ENCODE results near the gene C13orf46. TPM values are rescaled to one million over a fixed set of nuclear protein-coding genes. Genes with fewer than 3 reads are reported as not detected.

Gene C13orf46
- total RNA-seq, 1 donor from 2014 or later = 0.61 TPM

DNA sequence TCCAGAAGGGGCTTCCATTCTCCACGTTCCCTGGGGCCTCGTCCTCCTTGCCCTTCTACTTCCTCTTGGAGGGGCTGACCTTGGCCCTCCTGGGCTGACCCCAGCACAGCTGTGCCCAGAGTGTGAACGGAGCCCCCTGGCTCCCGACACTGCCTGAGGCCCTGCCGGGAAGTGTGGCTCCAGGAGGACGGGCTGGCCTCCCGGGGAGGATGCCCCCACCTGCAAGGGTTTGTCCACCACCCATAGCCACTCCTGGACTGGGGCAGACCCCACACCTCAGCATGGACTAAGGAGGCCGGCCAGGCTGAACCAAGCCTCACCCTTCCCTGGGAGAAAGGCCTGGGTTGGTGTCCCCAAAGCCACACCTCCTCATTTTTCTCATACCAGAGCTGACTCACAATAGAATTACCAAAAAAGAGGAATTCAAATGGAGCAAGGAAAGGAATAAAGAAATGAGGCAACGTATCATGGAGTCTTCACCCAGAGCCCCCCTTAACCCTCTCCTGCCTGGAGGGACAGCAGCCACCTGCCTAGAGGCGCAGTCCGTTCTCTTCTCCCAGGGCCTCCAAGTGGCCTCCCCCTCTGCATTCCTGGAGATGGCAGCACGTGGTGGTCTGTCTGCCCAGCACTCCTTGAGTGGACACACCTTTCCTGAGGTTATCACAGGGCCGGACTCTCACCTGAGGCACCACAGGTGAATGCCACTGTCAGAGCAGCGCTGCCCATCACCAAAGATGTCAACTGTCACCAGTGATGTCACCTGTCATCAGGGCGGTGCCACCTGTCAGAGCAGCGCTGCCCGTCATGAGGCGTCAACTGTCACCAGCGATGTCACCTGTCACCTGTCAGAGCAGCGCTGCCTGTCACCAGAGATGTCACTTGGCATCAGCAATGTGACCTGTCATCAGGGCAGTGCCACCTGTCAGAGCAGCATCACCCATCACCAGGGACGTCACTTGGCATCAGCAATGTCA, 3.1 kb upstream of the C13orf46 start:
- H3K27me3 Mint-ChIP-seq = no peaks in the 10 kb centered on the region
- H3K36me3 Mint-ChIP-seq (ENCODE audit: low read depth) = peaks cover 45% of the 10 kb centered on the region
- no peak overlapping the region for H3K4me3 Mint-ChIP-seq
- H3K9me3 Mint-ChIP-seq = no peaks in the 10 kb centered on the region
- intact Hi-C loops (cut with micrococcal nuclease) = no loop called here
- H3K4me1 Mint-ChIP-seq = peaks cover 1% of the 10 kb centered on the region
- no peak overlapping the region for H3K27ac Mint-ChIP-seq
- no peak for DNase-seq

DNA sequence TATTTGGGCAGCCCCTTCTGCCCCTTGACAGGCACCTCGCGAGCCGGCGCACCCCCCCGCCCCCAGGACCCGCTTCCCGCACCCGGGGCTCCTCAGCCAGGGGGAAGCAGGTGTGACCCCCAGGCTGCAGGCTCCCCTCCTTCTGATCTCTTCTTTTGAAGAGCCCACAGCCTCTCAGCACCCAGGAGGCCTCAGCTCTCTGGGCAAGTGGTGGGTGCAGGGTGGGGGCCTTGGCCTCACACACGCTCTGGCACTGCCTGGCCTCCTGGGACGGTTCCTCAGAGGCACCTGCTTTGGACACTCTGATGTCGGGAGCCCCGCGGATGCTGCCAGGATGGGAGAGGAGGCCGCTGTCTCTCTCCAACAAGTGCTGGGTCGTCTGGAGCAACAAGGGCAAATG, 1.5 kb upstream of the C13orf46 start:
- Mint-ChIP-seq H3K27ac (no peak overlapping the region), H3K4me1 (peaks cover 1% of the 10 kb centered on the region), H3K27me3 (no peaks in the 10 kb centered on the region), H3K36me3 (ENCODE audit: low read depth) (peaks cover 31% of the 10 kb centered on the region), H3K4me3 (no peak overlapping the region), H3K9me3 (no peaks in the 10 kb centered on the region)
- intact Hi-C loops (cut with micrococcal nuclease) = no loop called here
- DNase-seq = no peak

DNA sequence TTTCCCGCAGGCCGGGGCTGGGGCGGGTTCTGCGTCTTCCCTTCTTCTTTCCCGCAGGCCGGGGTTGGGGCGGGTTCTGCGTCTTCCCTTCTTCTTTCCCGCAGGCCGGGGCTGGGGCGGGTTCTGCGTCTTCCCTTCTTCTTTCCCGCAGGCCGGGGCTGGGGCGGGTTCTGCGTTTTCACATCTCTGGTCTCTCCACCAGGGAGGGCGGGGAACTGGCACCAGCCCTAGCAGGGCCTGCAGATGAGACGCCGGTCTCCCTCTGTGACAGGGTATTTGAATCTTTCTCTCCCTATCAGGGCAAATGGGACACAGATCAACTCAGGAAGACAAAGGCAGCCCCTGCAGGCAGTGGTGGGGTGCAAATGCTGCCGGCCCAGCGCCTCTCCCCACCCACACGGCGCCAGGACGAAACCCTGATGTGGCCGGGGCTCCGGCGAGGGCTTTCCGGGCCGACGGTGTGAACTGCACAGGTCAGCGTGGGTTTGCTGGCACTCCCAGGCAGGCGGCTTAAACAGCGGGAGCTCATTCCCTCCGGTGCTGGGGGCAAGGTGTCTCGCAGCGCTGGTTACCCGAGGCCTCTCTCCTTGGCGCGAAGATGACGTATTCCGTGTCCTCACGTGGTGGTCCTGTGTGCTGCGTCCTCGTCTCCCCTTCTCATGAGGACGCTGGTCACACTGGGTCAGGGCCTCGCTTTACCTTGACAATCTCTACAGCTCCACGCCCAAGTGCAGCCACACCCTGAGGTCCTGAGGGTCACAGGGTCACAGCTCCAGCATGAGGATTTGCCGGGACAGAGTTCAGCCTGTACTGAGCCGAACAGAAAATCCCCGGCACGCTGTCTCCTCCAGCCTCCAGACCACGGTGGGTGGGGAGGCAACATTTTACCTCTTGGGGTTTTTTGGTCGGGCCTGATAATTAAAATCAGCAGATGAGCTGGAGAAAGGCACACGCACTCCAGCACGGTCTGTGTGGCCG, 717 bp upstream of the C13orf46 start:
- Mint-ChIP-seq H3K36me3 (ENCODE audit: low read depth) (peaks cover 23% of the 10 kb centered on the region), H3K4me3 (no peak overlapping the region), H3K27me3 (no peaks in the 10 kb centered on the region), H3K9me3 (no peaks in the 10 kb centered on the region), H3K4me1 (peaks cover 1% of the 10 kb centered on the region), H3K27ac (no peak overlapping the region)
- intact Hi-C loops (cut with micrococcal nuclease) = no loop called here
- no peak for DNase-seq

DNA sequence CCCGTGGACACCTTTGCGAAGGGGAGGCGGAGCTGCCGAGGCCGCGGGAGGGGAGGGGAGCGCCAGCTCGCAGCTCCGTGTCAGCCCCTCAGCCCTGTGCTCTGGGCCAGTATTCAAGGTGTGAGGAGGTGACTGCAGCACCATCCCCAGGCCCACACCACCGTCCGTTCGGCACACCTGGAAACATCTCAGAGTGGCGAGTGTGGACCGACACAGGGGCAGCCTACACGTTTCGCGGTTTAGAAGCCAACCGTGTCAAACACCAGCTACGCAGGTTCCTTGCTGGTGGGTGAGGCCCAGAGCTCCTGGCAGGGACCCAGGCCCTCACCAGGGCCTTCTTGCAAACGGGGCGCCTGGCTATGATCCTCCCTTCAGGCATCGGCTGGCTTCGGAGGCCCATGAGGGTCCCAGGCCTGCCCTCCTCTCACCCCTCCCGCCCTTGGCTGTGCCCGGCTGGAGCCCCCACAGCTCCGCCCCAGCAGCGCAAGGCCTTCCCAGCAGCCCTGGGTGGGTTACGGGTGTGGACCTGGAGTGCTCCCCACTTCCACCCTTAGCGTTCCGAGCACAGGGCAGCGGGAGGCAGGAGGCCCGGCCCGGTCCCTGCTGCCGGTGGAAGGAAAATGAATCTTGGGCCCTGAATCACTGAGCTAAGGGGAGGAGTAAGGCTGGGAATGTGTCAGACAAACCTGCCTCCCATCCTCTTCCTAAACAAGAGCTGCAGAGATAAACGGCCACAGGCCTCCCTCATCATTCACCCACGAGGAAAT, 1.2 kb downstream of the C13orf46 start:
- no peak for DNase-seq
- Mint-ChIP-seq H3K4me1 (peaks cover 1% of the 10 kb centered on the region), H3K27me3 (no peaks in the 10 kb centered on the region), H3K9me3 (no peaks in the 10 kb centered on the region), H3K36me3 (ENCODE audit: low read depth) (peaks cover 19% of the 10 kb centered on the region), H3K4me3 (no peak overlapping the region), H3K27ac (no peak overlapping the region)
- intact Hi-C loops (cut with micrococcal nuclease) = no loop called here

DNA sequence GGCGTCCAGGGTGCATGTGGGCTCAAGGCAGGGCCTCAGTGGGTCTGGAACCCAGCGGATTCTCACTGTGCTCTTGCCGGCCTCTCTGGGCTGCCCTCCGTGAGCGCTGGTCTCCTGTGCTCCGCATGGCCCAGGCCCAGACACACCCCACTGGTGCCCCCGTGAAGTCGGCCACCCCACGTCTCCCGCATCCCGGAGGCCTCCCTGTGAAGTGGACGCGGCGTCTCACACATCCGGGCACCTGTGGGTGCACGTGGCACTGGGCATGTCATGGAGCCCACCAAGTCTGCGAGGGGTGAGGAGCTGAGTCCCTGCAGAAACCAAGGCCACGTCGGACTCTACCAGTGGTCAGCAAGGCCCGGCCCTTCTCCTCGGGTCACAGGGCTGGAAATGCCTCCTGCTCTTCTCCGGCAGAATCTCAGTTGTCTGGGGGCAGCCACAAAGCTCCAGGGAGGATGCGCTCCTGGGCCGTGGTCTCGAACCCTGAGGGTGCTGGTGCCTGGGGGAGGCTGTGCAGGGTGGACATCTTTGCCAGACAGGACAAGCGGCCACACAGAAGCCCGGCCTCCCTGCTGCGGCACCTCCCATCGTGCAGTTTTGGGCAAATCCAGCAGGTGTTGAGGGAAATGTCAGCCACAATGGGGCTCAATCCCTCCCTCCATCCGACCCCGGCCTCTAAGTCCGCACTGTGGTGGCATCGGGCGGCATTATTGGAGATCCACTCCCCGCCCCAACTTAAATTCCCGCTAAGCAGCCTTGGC, 2.2 kb downstream of the C13orf46 start:
- no peak overlapping the region for H3K4me3 Mint-ChIP-seq
- H3K4me1 Mint-ChIP-seq = peaks cover 1% of the 10 kb centered on the region
- intact Hi-C loops (cut with micrococcal nuclease) = no loop called here
- peaks cover 15% of the 10 kb centered on the region for H3K36me3 Mint-ChIP-seq (ENCODE audit: low read depth)
- no peaks in the 10 kb centered on the region for H3K9me3 Mint-ChIP-seq
- no peak overlapping the region for H3K27ac Mint-ChIP-seq
- H3K27me3 Mint-ChIP-seq = no peaks in the 10 kb centered on the region
- no peak for DNase-seq

DNA sequence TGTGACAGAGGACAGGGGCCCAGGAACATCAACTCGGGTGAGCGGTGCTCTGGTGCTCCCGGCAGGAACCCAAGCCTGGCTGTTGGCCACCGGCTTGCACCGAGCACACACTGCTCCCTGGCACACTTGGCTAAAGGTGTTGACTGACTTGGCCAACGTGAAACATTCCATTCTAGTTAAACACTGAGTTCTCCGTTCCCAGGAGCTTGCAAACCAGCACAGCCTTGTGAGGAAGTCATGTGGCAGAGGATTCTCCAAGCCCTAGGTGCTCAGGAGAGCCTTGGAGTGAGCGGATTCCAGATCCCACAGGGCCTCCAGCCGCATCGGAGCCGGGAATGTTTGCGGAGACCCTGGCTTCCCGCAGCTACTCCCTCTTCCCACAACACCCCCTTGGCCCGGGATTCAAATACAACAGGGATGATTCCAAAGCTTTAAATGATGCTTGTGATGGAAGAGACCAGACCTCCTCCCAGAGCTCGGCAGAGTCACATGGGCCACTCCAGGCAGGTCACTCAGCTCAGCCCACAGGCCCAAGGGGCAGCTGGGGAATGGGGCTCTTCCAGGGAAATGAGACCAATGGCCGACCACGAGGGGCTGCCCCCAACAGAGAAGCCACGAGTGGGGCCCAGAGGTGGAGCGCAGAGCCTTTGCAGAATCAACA, 2.9 kb downstream of the C13orf46 start:
- Mint-ChIP-seq H3K27ac (no peak overlapping the region), H3K4me3 (no peak overlapping the region), H3K4me1 (peaks cover 1% of the 10 kb centered on the region), H3K27me3 (no peaks in the 10 kb centered on the region), H3K9me3 (no peaks in the 10 kb centered on the region), H3K36me3 (ENCODE audit: low read depth) (peaks cover 13% of the 10 kb centered on the region)
- intact Hi-C loops (cut with micrococcal nuclease) = no loop called here
- no peak for DNase-seq

DNA sequence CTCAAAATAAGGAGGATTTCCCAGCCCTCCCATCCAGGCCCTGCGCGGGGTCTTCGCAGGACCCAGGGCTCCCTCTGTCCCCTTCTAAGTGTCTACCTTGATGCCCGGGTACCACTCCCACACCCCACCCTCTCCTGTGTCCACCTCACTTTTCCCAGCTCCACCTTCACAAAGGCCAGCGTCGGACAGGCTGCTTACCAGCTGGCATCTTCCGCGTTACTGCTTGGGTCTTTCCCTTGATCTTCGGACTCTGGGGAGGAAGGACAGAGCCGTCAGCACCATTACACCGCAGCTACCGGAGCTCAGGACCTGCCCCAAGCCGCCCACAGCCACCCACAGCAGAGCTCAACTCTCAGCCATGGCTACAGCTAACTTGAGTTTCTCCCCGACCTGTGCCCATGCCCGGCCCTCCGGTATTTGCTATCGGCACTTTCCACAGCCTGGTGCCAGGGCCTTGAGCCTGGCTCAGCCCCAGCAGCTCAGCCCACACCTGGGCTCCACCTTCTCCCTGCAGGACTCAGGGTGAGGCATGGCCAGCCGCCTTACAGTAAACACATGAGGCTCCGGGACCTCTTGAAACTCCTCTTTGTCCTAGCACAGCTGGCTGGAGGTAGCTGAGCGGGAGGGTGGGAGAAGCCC, 3.8 kb downstream of the C13orf46 start:
- intact Hi-C loops (cut with micrococcal nuclease) = no loop called here
- no peaks in the 10 kb centered on the region for H3K9me3 Mint-ChIP-seq
- peaks cover 10% of the 10 kb centered on the region for H3K36me3 Mint-ChIP-seq (ENCODE audit: low read depth)
- no peak for DNase-seq
- no peak overlapping the region for H3K27ac Mint-ChIP-seq
- H3K4me1 Mint-ChIP-seq = no peaks in the 10 kb centered on the region
- no peak overlapping the region for H3K4me3 Mint-ChIP-seq
- H3K27me3 Mint-ChIP-seq = no peaks in the 10 kb centered on the region

DNA sequence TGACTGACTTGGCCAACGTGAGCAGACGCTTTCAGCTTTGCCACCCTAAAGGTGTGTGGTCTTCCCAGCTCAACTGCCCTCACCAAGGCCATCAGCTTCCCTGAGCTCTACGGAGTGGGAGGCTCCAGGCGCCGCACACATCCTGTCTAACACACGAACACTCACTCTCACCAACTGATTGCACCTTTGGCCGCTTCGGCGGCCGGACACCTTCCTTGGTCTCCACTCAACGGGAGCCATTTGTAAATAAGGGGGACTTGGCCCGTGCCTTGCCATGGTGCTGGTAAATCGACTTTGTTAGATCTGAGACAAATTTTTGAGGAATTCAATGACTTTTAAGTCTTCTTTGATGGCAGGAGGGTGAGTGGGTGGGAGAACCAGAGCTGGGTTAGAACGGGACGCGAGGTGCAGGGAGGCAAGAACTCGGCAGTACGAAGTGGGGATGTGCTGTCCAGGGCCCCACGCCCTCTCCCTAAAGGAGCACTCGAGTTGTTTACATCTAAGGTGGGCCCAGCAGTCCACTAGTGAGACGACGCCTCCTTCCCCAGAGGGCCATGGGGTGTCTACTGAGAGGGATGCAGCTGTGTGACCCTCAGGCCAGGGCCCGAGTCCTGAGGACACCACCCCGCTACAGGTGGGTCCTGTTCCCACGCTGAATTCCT, 4.4 kb downstream of the C13orf46 start:
- H3K4me1 Mint-ChIP-seq = no peaks in the 10 kb centered on the region
- no peaks in the 10 kb centered on the region for H3K27me3 Mint-ChIP-seq
- DNase-seq = no peak
- peaks cover 10% of the 10 kb centered on the region for H3K36me3 Mint-ChIP-seq (ENCODE audit: low read depth)
- H3K9me3 Mint-ChIP-seq = no peaks in the 10 kb centered on the region
- no peak overlapping the region for H3K27ac Mint-ChIP-seq
- intact Hi-C loops (cut with micrococcal nuclease) = no loop called here
- H3K4me3 Mint-ChIP-seq = no peak overlapping the region

DNA sequence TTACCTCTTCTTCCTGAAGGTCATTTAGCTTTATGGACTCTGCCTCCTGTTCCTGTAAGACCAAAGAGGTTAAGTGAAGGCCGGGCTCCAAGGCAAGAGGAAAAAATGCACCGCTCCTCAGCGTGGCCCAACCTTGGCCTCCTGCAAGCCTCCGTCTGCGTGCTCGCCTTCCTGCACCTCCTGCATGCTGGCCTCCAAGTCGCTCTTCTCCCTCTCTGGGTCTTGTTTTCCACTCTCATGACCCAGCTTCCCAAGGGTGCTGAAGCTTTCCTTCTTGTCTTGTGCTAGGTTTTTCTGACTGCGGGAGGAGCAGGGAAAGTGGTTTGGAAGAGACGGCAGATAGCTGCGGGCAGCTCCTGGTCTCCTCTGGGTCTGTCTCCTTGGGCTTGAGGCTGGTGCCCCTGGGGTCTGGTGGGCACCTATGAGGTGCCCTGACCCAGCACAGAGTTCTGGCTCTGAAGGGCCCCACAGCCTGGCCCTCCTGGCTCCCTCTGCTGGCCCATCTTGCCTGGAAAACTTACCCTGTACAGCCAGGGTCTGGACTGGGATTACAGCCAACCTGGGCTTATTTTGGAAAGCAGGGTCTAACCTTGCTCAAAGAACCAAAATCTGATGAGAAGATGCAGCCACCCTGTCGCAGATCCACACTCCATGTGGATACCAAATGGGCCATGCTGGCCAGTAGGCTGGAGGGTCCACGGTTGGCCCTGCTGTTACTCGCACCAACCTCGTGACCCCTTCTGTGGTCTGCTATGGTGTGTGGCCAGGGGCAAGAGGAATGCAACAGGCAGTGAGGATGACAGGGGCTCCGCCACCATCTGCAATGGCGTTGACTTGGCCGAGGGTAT, 5.2 kb downstream of the C13orf46 start:
- H3K4me3 Mint-ChIP-seq = no peak overlapping the region
- H3K4me1 Mint-ChIP-seq = no peaks in the 10 kb centered on the region
- H3K27me3 Mint-ChIP-seq = no peaks in the 10 kb centered on the region
- H3K9me3 Mint-ChIP-seq = no peaks in the 10 kb centered on the region
- no peak for DNase-seq
- no peak overlapping the region for H3K27ac Mint-ChIP-seq
- intact Hi-C loops (cut with micrococcal nuclease) = no loop called here
- H3K36me3 Mint-ChIP-seq (ENCODE audit: low read depth) = peaks cover 8% of the 10 kb centered on the region

DNA sequence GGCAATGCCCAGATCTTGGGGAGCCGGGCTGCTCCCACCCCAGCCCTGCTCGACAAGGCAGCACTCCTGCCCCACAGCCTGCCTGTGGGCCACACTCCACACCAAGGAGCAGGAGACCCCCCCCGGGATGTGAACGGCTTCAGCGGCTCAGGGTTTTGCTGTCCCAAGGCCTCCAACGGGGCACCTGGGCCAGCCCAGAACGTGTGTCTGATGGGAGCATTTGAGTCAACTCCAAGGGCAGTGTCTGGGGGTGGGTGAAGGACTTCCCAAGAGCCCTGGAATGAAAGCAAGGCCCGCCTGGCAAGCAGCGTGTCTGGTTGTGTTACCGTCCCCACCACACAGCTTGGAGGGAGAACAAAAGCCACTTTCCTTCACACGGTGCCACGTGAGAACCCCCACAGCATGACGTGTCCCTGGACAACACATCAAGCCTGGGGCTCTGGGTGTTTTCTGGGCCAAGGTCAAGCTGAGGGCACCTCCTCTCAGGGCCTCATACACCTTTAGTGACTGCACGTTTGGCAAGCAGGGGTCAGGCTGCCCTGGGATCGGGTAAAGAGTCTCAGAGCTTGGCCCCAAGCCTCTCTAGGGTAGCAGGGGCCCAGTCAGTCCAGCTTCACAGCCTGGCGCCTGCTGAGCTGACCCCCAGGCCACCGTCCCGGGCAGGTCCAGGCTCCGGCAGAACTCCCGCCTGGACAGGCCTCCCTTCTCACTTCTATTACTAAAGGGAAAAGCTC, 6.0 kb downstream of the C13orf46 start:
- no peak overlapping the region for H3K4me3 Mint-ChIP-seq
- no peaks in the 10 kb centered on the region for H3K9me3 Mint-ChIP-seq
- H3K27ac Mint-ChIP-seq = no peak overlapping the region
- intact Hi-C loops (cut with micrococcal nuclease) = no loop called here
- H3K36me3 Mint-ChIP-seq (ENCODE audit: low read depth) = peaks cover 4% of the 10 kb centered on the region
- H3K4me1 Mint-ChIP-seq = no peaks in the 10 kb centered on the region
- H3K27me3 Mint-ChIP-seq = no peaks in the 10 kb centered on the region
- DNase-seq = no peak

Measured in activated CD4-positive, alpha-beta T cell treated with anti-CD3 and anti-CD28 coated beads, Interleukin-2, amount 10 ng/mL, durations not matched to agents 24 days and 14 days (primary cell).